RWPE2 (cell line): ENCODE data around the gene C2orf74.

Experiments used
- ATAC-seq: fragments of 200-7000 bp; cut with Tn5 transposase; 3 replicates; pipeline ENCODE4 v1.9.1; 2021; ENCODE audit warnings: low read depth
- DNase-seq: peaks from one replicate; pipeline ENCODE4 v3.0.0-alpha.2; 2020; ENCODE audit warnings: low spot score
- H3K27ac ChIP-seq: fragments of 450-650 bp; 2 replicates; pipeline ENCODE4 v1.5.1; 2017; ENCODE audit warnings: mild to moderate bottlenecking; ENCODE audit not compliant: poor library complexity, severe bottlenecking
- H3K27me3 ChIP-seq: fragments of 250-450 bp; sonication (Bioruptor Pico); 2 replicates; pipeline ENCODE4 v1.5.1; 2021; ENCODE audit warnings: mild to moderate bottlenecking, moderate library complexity; ENCODE audit not compliant: insufficient read depth, poor library complexity, severe bottlenecking
- H3K36me3 ChIP-seq: fragments of 250-450 bp; sonication (Bioruptor Pico); 2 replicates; pipeline ENCODE4 v1.5.1; 2020; ENCODE audit warnings: low read depth, mild to moderate bottlenecking, moderate library complexity
- H3K4me1 ChIP-seq: fragments of 250-450 bp; sonication (Bioruptor Pico); 2 replicates; pipeline ENCODE4 v1.5.1; 2021; ENCODE audit warnings: mild to moderate bottlenecking, moderate library complexity; ENCODE audit not compliant: insufficient read depth, poor library complexity, severe bottlenecking
- H3K4me3 ChIP-seq: fragments of 250-450 bp; sonication (Bioruptor Pico); 2 replicates; pipeline ENCODE4 v1.5.1; 2021; ENCODE audit warnings: mild to moderate bottlenecking, moderate library complexity; ENCODE audit not compliant: severe bottlenecking
- H3K9me3 ChIP-seq: fragments of 250-450 bp; sonication (Bioruptor Pico); 2 replicates; pipeline ENCODE4 v1.5.1; 2021; ENCODE audit warnings: mild to moderate bottlenecking, moderate library complexity; ENCODE audit not compliant: severe bottlenecking
- CTCF ChIP-seq: fragments of 450-650 bp; IDR thresholded peaks from one replicate; pipeline ENCODE4 v1.5.1; 2017; ENCODE audit warnings: mild to moderate bottlenecking, moderate library complexity; ENCODE audit not compliant: poor library complexity, severe bottlenecking

C2orf74 gene

GRCh38 chr2:61167579-61167978 is 5.6 kb downstream of the C2orf74 start:
- Histone ChIP-seq H3K4me3 (no peak overlapping the region), H3K27me3 (no peaks in the 10 kb centered on the region), H3K27ac (no peak overlapping the region), H3K4me1 (no peaks in the 10 kb centered on the region), H3K36me3 (peaks cover 41% of the 10 kb centered on the region), H3K9me3 (no peaks in the 10 kb centered on the region)
- TF ChIP-seq CTCF, result no peak
- DNase-seq (no peak), ATAC-seq (no peak)

- Histone ChIP-seq H3K9me3 (no peaks in the 10 kb centered on the region), H3K36me3 (no peaks in the 10 kb centered on the region; the same call in 1 of the 2 replicates), H3K4me1 (no peaks in the 10 kb centered on the region), H3K4me3 (no peak overlapping the region), H3K27me3 (no peaks in the 10 kb centered on the region), H3K27ac (no peak overlapping the region)
- DNase-seq (no peak), ATAC-seq (no peak)
- TF ChIP-seq CTCF, result no peak
These were observed 10.7 kb downstream of the C2orf74 start for GRCh38 chr2:61172671-61173070.

GRCh38 chr2:61173116-61173515 is 11.1 kb downstream of the C2orf74 start:
- no peak for TF ChIP-seq CTCF
- H3K4me1 ChIP-seq, result no peaks in the 10 kb centered on the region

GRCh38 chr2:61175036-61175435 is 13.0 kb downstream of the C2orf74 start:
- no peaks in the 10 kb centered on the region for H3K27me3 ChIP-seq
- H3K4me3 ChIP-seq, result no peak overlapping the region
- H3K9me3 ChIP-seq, result no peaks in the 10 kb centered on the region
- peaks cover 19% of the 10 kb centered on the region for H3K4me1 ChIP-seq
- no peak overlapping the region for H3K27ac ChIP-seq
- H3K36me3 ChIP-seq, result peaks cover 13% of the 10 kb centered on the region
- TF ChIP-seq CTCF, result no peak
- DNase-seq (no peak), ATAC-seq (no peak)

More at GRCh38 chr2:61173116-61173515, 11.1 kb downstream of the C2orf74 start:
- H3K9me3 ChIP-seq, result no peaks in the 10 kb centered on the region
- ATAC-seq (no peak), DNase-seq (no peak)
- H3K36me3 ChIP-seq, result no peaks in the 10 kb centered on the region; the same call in 1 of the 2 replicates
- no peaks in the 10 kb centered on the region for H3K27me3 ChIP-seq
- H3K27ac ChIP-seq, result no peak overlapping the region
- H3K4me3 ChIP-seq, result no peak overlapping the region

- peak; percentile 83 for ATAC-seq
- peak overlapping the region; percentile 50 for H3K4me3 ChIP-seq
- TF ChIP-seq CTCF, result no peak
- no peaks in the 10 kb centered on the region for H3K9me3 ChIP-seq
- H3K27me3 ChIP-seq, result no peaks in the 10 kb centered on the region
- DNase-seq, result peak; percentile 92
- H3K36me3 ChIP-seq, result peaks cover 33% of the 10 kb centered on the region
- peaks cover 26% of the 10 kb centered on the region for H3K4me1 ChIP-seq
- peak overlapping the region; percentile 71 for H3K27ac ChIP-seq
These were observed 15.1 kb downstream of the C2orf74 start for GRCh38 chr2:61176755-61177726.
